ENCODE results near the gene ZNRF2. TPM values are rescaled to one million over a fixed set of nuclear protein-coding genes. Genes with fewer than 3 reads are reported as not detected.
A peak's percentile ranks its signal among the peaks of the same experiment; 100 is the strongest.

Gene ZNRF2
- total RNA-seq, 1 experiment from 2014 or later: 9.1 TPM

DNA sequence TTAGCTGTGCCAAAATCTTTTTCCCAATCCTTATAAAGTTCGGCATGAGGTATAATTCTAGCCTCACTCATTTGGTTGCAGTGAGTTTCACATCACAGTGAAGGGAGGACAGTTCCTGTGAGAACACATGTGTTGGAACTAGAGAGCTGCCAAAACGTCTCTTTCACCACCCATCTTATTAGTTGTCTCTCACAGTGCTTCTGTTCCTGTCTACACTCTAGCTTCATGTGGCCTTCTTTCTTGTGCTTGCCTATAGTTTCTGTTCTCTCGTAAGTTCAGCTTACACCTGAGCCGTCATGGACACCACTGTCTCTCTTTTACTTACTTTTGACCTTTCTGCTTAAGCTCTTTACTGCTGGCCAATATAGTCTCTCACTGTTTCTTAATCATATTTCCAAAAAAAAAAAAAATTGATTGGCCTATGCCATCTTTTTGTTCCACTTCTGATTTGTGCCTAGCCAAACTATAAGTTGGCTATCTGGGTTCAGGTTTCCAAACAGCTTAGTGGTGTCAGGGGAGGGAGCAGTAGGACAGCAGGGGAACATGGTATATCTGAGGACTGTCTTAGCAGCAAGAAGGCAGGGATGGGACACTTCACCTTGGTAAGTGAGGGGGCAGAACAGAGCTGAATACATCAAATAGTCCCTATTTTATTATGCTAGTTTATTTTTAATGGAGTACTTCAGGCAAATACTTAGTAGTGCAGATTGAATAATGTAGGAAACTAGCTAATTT lies 38.0 kb downstream of the ZNRF2 start:
- peak; percentile 14 for DNase-seq
- H3K36me3 ChIP-seq: 0 out of 2 replicates have a peak, but pooled peaks cover 3% of the 10 kb centered on the region
- no peaks in the 10 kb centered on the region for H3K27me3 ChIP-seq
- H3K9me3 ChIP-seq: no peaks in the 10 kb centered on the region
- H3K4me3 ChIP-seq: peak overlapping the region; percentile 26

DNA sequence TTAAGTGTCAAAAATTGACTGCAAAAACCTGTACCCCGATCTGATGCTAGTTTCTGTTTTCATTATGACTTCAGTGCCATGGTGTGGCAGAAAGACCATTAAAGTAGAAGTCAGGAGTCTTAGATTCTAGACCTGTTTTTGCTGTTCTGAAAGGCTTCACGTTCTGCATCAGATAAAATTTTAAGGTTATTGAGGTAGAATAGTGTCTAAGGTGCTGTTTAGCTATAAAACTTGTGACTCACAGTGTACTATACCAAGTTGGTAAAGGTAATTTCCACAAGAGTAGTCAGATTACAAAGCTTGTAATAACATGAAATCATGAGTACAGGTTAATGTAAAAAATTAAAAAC lies 38.6 kb downstream of the ZNRF2 start:
- no peak overlapping the region for H3K4me3 ChIP-seq
- H3K36me3 ChIP-seq: 0 out of 2 replicates have a peak, but pooled peaks cover 3% of the 10 kb centered on the region
- H3K27me3 ChIP-seq: no peaks in the 10 kb centered on the region
- no peak for DNase-seq
- H3K9me3 ChIP-seq: no peaks in the 10 kb centered on the region

DNA sequence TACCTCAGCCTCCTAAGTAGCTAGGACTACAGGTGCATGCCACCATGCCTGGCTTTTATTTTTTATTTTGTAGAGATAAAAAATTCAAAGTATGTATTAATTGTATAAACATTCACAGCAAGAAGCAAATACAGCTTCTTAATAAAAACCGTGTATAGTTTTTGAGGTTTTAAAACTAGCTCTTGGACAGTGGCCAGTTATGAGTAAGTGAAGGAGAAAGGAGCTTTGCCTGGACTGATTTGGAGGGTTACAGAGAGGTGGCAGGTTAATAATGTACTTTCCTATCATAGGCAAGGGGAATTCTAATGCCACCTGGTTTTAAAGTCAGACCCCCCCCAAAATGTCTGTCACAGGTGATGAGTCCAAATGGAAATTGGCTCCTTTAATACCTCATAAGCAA lies 43.4 kb downstream of the ZNRF2 start:
- 0 out of 2 replicates have a peak, but pooled peaks cover 3% of the 10 kb centered on the region for H3K36me3 ChIP-seq
- H3K9me3 ChIP-seq: peaks cover 3% of the 10 kb centered on the region; the same call in 1 of the 2 replicates
- DNase-seq: no peak
- no peak overlapping the region for H3K4me3 ChIP-seq
- H3K27me3 ChIP-seq: no peaks in the 10 kb centered on the region

DNA sequence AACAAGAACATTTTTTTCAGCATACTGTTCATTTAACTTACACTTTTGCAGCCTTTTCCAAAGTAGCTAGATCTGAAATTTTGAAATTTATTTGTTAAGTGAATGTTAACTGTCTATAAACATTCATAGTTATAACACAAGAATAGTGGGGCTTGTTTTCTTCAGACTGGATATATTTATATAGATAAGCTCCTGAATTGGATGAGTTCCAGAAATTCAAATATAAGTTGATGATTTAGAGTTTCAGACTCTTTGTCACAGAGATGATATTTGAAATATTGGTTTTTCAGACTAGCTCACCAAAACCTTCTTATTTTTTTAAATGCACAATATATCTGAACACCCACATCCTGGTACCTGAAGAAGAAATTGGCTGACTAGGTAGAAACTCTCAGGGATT lies 44.0 kb downstream of the ZNRF2 start:
- Histone ChIP-seq H3K9me3 (peaks cover 3% of the 10 kb centered on the region; the same call in 1 of the 2 replicates), H3K27me3 (no peaks in the 10 kb centered on the region), H3K4me3 (no peak overlapping the region), H3K36me3 (0 out of 2 replicates have a peak, but pooled peaks cover 3% of the 10 kb centered on the region)
- no peak for DNase-seq

DNA sequence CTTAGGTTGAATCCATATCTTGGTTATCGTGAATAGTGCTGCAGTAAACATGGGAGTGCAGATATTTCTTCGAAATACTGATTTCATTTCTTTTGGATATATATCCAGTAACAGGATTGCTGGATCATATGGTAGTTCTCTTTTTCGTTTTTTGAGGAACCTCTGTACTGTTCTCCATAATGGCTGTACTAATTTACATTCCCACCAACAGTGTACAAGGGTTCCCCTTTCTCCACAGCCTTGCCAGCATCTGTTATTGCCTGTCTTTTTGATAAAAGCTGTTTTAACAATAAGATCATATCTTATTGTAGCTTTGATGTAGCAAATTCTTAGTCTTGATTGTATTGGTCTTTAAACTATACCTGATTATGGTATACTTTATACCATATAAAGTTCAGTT lies 45.3 kb downstream of the ZNRF2 start:
- Histone ChIP-seq H3K4me3 (no peak overlapping the region), H3K9me3 (peaks cover 3% of the 10 kb centered on the region; the same call in 1 of the 2 replicates), H3K36me3 (0 out of 2 replicates have a peak, but pooled peaks cover 3% of the 10 kb centered on the region), H3K27me3 (no peaks in the 10 kb centered on the region)
- no peak for DNase-seq

DNA sequence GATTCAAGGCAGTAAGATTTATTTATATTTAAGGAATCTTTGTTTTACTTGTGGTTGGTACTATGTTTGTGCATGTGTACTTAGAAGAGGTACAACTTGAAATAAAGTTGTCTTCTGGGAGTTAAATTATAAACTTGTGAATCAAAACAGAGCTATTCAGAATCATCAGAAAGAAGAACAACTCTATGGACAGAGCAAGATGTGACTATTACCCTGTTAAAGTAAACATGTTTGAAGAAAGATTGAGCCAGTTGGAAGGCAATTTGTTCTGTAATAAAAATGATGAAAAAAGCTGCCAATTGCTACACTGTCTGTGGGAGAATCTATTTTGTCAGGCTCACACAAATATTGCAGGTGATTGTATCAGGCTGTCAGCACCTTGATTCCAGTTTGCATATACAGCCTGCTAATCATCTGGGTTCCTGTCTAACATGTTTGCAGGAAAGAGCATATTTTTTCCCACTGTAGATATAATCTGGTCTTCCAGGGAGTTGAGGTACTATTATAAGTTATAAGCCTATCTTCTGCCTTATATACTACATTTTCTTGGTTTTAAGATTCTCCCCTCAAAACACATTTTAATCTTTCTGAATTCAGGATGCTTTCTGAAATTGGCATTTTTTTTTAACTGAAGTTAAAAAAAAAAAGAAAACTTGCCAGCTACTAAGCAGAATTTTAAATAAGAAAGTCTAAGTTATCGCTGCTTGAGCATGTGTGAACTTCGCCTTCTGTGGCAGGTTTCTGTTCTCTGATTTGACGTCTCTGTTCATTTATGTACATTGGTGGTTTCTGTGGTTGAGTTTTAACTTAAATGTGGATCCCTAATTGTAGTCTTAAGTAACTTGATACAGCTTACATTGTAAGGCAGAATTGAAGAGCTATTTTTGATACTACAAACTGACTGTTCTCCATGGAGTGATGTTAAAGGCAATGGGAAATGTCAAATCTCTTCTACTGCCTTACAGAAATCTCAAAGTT lies 46.0 kb downstream of the ZNRF2 start:
- no peaks in the 10 kb centered on the region for H3K27me3 ChIP-seq
- DNase-seq: no peak
- peaks cover 3% of the 10 kb centered on the region; the same call in 1 of the 2 replicates for H3K9me3 ChIP-seq
- H3K4me3 ChIP-seq: no peak overlapping the region
- 0 out of 2 replicates have a peak, but pooled peaks cover 1% of the 10 kb centered on the region for H3K36me3 ChIP-seq

DNA sequence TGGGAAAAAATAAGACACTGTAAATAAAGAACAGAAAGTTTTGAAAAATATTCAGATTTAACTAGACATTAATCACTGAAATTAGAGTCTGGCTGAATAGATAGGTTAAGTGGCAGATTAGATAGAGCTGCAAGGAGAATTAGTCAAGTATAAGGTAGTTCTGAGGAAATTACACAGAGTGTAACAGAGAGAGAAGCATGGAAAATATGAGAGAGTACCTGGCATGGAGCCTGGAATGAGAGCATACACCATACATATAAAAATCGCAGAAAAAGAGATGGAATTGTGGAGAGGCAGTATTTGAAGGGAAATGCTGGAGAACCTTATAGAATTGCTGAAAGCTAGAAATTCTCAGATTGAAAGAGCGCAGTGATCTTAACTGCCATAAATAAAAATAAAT lies 46.9 kb downstream of the ZNRF2 start:
- Histone ChIP-seq H3K4me3 (no peak overlapping the region), H3K27me3 (no peaks in the 10 kb centered on the region), H3K9me3 (peaks cover 3% of the 10 kb centered on the region; the same call in 1 of the 2 replicates), H3K36me3 (no peaks in the 10 kb centered on the region)
- DNase-seq: no peak

DNA sequence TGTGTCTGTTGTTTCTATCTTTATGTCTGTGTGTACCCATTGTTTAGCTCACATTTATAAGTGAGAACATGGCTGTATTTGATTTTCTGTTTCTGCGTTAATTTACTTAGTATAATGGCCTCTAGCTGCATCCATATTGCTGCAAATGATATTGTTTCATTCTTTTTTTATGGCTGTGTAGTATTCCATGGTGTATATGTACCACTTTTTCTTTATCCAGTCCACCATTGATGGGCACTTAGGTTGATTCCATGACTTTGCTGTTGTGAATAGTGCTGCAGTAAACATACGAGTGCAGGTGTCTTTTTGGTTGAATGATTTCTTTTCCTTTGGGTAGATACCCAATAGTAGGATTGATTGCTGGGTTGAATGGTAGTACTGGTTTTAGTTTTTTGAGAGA lies 48.2 kb downstream of the ZNRF2 start:
- Histone ChIP-seq H3K9me3 (peaks cover 3% of the 10 kb centered on the region; the same call in 1 of the 2 replicates), H3K4me3 (no peak overlapping the region), H3K36me3 (no peaks in the 10 kb centered on the region), H3K27me3 (no peaks in the 10 kb centered on the region)
- DNase-seq: no peak

DNA sequence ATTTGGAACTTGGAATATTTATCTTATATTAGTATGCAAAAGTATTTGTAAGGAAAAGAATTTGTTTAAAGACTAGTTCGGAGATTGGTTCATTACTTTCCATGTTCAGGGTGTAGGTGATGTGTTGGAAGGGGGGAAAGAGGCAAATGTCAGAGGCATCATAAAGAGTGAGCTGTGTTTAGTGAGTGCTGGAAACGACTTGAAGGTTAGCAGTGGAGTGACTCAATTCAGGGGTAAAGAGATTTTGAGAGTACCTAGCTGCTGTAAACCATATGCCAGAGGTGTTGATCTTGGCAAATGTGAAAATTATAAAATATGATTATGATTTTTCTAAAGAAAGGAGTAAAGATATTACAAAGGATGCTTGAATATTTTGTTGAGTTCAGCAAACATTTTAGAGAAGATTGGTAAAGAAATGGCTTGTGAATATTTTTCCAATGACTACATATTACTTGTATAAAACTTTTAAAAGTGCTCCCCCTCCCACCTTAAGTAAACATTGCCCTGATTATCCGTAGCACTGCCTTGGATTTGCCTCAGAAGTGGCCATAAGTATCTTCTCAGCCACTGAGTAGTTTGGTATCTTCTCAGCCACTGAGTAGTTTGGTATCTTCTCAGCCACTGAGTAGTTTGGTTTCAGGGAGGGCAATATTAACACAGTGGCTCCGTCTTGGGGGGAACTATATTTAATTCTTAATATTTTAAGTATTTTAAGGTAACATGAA lies 51.5 kb downstream of the ZNRF2 start:
- DNase-seq: no peak

DNA sequence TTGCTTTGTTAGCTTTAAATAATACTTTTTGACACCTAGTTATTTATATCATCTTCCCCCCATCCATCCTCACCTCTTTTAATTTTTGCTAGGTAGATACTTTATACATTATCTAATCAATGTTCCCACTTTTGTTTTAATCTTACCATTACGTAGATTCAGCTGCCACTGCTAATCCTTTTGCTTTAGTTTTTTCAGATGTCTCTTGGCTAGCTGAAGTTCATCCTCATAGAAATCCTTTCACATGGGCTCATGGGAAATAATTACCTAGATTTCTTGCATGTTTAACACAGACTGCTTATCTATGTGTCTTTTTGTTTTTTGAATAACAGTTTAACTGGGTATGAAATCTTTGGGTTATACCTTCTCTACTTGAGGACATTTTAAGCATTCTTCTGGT lies 60.1 kb downstream of the ZNRF2 start:
- no peak for DNase-seq
- Histone ChIP-seq H3K4me3 (no peak overlapping the region), H3K9me3 (peaks cover 10% of the 10 kb centered on the region), H3K36me3 (no peaks in the 10 kb centered on the region; the same call in 1 of the 2 replicates), H3K27me3 (no peaks in the 10 kb centered on the region)

More for the DNA sequence above, 51.5 kb downstream of the ZNRF2 start:
- H3K9me3 ChIP-seq: peaks cover 5% of the 10 kb centered on the region
- H3K4me3 ChIP-seq: no peak overlapping the region
- no peaks in the 10 kb centered on the region for H3K36me3 ChIP-seq
- H3K27me3 ChIP-seq: no peaks in the 10 kb centered on the region

DNA sequence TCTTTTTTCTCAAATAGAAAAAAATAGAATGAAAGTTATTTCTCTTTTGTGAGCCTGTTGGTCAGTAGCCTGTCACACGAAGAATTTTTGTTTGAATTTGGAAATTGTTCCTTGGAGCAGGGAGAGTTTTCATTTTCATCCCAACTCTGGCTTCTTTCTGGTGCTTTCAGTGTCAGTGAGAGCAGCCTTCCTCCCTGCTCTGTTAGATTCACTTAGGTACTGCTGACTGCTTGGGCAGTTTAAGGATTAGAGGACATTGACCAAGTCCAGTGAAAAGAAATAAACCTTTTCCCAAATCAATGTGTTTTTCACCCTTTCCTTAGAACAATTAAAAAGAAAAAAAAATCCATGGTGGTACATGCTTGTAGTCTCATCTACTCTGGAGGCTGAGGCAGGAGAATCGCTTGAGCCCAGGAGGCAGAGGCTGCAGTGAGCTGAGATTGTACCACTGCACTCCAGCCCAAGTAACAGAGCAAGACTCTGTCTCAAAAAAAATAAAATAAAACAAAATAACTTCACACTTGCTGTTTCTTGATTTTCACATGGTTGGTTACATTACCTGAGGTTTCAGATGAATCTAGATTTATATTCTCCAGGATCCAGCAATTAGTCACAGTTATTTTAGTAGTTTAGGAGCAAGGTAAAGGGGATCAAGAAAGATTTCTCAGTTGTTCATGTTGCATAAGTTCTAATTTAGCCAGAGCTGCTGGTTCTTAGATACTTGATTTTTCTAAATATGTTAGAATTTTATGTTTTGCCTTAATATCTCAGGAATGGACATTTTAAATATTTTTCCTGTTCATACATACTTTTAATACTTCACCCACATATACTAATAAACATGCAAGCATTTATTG lies 63.1 kb downstream of the ZNRF2 start:
- DNase-seq: no peak
- H3K9me3 ChIP-seq: no peaks in the 10 kb centered on the region
- H3K4me3 ChIP-seq: no peak overlapping the region
- H3K27me3 ChIP-seq: no peaks in the 10 kb centered on the region
- no peaks in the 10 kb centered on the region for H3K36me3 ChIP-seq

DNA sequence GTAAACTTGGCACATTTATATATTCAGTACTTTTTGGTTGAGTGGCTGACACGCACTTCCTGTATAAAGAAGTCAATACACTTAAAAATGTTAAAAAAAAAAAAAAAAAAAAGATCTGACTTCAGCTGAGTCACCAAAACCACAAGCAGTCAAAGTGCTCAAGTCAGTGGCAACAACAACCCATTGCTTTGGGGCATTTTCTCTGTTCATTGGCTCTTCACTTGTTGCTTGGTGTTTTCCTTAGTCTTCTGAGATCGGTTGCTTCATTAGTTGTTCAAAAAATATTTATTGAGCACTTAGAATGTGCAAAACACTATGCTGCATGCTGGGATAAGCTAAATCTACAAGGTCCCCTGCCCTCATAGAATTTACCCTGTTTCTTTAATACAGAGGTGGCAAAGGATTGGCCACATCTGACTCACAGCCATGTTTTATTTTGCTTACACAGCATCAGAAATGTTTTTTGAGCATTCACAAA lies 63.7 kb downstream of the ZNRF2 start:
- H3K4me3 ChIP-seq: peak overlapping the region; percentile 2; the same call in 1 of the 2 replicates

DNA sequence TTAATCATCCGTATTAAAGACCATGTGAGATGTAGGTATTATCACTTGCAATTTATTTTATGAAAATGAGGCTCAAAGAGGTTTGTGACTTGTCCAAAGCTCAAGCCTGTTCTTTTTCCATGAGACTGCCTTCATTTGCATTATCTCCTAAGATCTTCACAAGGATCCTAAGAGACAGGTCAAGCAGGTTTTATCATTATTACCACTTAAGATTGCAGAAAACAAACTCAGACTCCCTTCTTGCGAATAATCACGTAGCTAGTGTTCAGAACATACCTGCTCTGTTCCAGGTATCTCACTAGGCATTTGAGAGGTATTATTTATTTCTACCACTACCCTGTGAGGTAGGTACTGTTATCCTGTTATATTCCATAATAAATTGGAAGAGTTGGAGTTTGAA lies 64.8 kb downstream of the ZNRF2 start:
- Histone ChIP-seq H3K4me3 (no peak overlapping the region), H3K27me3 (no peaks in the 10 kb centered on the region), H3K9me3 (no peaks in the 10 kb centered on the region), H3K36me3 (no peaks in the 10 kb centered on the region)
- DNase-seq: no peak

More for the DNA sequence above, 63.7 kb downstream of the ZNRF2 start:
- no peaks in the 10 kb centered on the region for H3K9me3 ChIP-seq
- H3K36me3 ChIP-seq: no peaks in the 10 kb centered on the region
- peak; percentile 65 for DNase-seq
- H3K27me3 ChIP-seq: no peaks in the 10 kb centered on the region

DNA sequence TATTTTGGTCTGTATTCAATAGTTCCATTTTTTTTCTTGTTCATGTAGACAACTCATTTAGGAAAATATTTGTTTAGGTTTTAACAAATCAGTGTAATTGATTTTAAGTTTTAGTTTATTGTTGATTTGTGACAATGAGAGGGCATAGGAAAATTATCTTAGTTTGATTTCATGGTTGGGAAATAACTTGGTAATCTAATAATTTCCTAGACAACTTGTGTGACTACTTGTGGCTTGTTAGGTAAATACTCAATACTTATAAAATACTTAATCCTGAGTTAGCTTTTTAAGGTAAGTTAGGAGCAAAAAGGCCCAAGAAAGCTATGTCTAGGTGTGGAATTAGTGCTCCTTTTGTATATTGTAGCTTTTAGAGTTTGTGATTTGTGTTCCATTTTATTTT lies 65.4 kb downstream of the ZNRF2 start:
- DNase-seq: no peak
- Histone ChIP-seq H3K4me3 (no peak overlapping the region), H3K36me3 (no peaks in the 10 kb centered on the region), H3K9me3 (no peaks in the 10 kb centered on the region), H3K27me3 (no peaks in the 10 kb centered on the region)

DNA sequence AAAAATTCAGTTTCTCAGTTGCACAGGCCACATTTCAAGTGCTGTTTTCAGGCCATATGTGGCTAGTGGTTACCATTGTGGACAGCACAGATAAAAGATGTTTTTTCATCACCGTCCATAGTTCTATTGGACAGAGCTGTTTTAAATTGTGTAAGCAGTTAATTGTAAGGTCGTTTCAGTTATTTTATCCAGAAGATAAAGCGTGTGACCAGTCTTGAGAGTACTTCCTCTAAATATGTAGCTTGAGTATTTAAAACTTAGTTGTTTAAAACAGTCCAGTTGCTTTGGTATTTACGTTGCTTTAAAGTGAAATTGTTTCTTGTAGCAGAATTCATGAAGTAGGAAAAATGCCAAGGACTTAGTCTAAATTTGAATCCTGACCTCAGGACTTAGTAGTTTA lies 66.9 kb downstream of the ZNRF2 start:
- Histone ChIP-seq H3K27me3 (no peaks in the 10 kb centered on the region), H3K9me3 (no peaks in the 10 kb centered on the region), H3K4me3 (no peak overlapping the region), H3K36me3 (no peaks in the 10 kb centered on the region)
- DNase-seq: no peak

DNA sequence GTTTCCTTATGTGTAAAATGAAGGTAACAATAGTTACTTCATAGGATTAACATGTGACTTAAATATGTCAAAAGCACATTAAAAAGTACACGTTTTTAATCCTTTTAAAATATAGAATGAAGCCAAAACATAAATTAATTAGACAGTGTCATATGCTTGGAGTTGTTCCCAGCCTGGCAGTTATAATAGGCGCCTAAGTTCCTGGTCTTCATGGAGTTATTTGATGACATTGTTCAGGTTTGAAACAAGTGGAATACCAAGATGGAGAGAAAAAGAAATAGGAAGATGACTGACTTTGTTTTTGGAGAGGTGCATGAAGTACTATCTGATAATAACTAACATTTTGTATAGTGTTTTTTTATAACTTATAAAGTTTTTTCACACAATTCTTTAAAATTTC lies 67.3 kb downstream of the ZNRF2 start:
- Histone ChIP-seq H3K9me3 (no peaks in the 10 kb centered on the region), H3K36me3 (no peaks in the 10 kb centered on the region), H3K4me3 (no peak overlapping the region), H3K27me3 (no peaks in the 10 kb centered on the region)
- no peak for DNase-seq

Measured in MG63 (cell line).